BJ (cell line): ENCODE results near the gene C10orf53. TPM values are rescaled to one million over a fixed set of nuclear protein-coding genes. Genes with fewer than 3 reads are reported as not detected.
A peak's percentile ranks its signal among the peaks of the same experiment; 100 is the strongest.

Source experiments
- CTCF ChIA-PET: fragments of 350-600 bp; formaldehyde crosslinking; extraction: SDS; loops from one replicate; lab custom pipeline; 2021; ENCODE audit warnings: antibody characterized with exemption, inconsistent platforms; lab: Yijun Ruan, JAX
- POLR2A ChIA-PET: fragments of 300-600 bp; sonication (Branson Sonifier 250); formaldehyde crosslinking; extraction: SDS; loops from one replicate; lab custom pipeline; 2021; ENCODE audit warnings: antibody characterized with exemption; lab: Charles Lee
- DNase-seq: peaks from one replicate; pipeline ENCODE4 v3.0.0-alpha.2; 2011; ENCODE audit warnings: low read depth
- H3K27me3 ChIP-seq: 2 replicates; pipeline ENCODE4 v1.6.0; 2011; ENCODE audit warnings: low read length; ENCODE audit not compliant: control insufficient read depth, insufficient read depth
- H3K36me3 ChIP-seq: 2 replicates; pipeline ENCODE4 v1.5.1; 2011; ENCODE audit warnings: low read length; ENCODE audit not compliant: control insufficient read depth, insufficient read depth
- H3K4me3 ChIP-seq: 2 replicates; pipeline ENCODE4 v1.5.1; 2011; ENCODE audit warnings: low read depth, mild to moderate bottlenecking, control low read depth, low read length
- polyA minus RNA-seq: library from RNA; depleted of rRNA, polyadenylated mRNA; stranded (reverse); fragments of >200 nt; gene quantifications from 2 replicates; pipeline ENCODE4 v1.2.3, GENCODE V29; 2011; rRNA and poly(A)+ RNA removed
- polyA plus RNA-seq: library from polyadenylated mRNA; depleted of rRNA; stranded (reverse); fragments of >200 nt; gene quantifications from 2 replicates; pipeline ENCODE4 v1.2.3, GENCODE V29; 2011; rRNA removed
- TF ChIP-seq, protein P1 (sequence below): IDR thresholded peaks from 2 replicates; pipeline ENCODE4 v1.5.1; 2011; ENCODE audit warnings: low read depth, mild to moderate bottlenecking, control low read depth, inconsistent platforms, low read length, moderate library complexity; ENCODE audit not compliant: insufficient read depth

C10orf53 gene, protein sequence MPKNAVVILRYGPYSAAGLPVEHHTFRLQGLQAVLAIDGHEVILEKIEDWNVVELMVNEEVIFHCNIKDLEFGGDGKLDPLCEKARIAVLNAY
- not detected in 2 replicates for polyA plus RNA-seq
- polyA minus RNA-seq, result not detected in 2 replicates

DNA sequence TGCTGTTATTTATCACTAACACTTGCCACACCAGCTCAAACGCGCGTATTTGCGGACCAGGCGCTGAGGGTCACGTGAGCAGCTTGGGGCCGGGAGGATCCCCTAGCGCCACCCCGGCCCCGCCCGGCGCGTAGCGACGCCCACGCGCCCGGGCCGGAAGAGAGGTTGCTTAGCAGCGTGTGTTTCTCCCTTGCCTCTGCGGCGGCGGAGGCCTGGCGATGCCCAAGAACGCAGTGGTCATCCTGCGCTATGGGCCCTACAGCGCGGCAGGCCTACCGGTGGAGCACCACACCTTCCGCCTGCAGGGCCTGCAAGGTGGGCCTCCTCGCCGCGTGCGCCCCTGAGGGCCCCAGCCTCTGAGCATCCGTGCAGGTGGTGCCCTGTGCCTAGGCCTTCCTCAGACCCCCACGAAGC lies at the start of gene C10orf53:
Gene C10orf53 (plus strand): TSS at position 172 of the 414 bp plus-strand sequence. CDS start 47 bp downstream, at position 219.
- TF ChIP-seq, protein P1, sequence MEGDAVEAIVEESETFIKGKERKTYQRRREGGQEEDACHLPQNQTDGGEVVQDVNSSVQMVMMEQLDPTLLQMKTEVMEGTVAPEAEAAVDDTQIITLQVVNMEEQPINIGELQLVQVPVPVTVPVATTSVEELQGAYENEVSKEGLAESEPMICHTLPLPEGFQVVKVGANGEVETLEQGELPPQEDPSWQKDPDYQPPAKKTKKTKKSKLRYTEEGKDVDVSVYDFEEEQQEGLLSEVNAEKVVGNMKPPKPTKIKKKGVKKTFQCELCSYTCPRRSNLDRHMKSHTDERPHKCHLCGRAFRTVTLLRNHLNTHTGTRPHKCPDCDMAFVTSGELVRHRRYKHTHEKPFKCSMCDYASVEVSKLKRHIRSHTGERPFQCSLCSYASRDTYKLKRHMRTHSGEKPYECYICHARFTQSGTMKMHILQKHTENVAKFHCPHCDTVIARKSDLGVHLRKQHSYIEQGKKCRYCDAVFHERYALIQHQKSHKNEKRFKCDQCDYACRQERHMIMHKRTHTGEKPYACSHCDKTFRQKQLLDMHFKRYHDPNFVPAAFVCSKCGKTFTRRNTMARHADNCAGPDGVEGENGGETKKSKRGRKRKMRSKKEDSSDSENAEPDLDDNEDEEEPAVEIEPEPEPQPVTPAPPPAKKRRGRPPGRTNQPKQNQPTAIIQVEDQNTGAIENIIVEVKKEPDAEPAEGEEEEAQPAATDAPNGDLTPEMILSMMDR, result no peak
- no peak for DNase-seq
- CTCF ChIA-PET, result no interaction called here
- H3K36me3 ChIP-seq, result no peaks in the 10 kb centered on the region
- POLR2A ChIA-PET, result no interaction called here
- peaks cover 2% of the 10 kb centered on the region; the same call in 1 of the 2 replicates for H3K27me3 ChIP-seq
- H3K4me3 ChIP-seq, result 0 out of 2 replicates have a peak within 1 kb of the TSS, but pooled peaks have one; percentile 7

DNA sequence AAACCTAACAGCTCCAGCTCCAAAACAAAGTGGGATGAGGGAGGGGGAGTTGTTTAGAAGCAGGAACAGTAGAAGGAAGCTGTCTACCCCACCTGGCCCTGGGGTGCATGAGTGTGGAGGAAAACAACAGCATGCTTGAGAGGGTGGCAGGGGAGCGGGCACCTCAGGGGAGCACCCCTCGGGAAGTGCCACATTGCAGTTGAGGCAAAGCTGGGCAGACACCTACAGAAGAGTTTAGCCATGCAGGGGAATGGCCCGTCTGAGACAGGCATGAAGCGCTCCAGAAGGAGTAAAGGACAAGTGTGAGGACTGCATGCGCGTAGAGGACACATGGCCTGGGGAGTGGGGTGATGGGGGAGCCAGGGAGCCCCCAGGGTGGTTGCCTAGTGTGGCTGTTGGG lies 47.5 kb upstream of the C10orf53 start:
- TF ChIP-seq, protein P1, result no peak
- peaks cover 7% of the 10 kb centered on the region for H3K27me3 ChIP-seq

DNA sequence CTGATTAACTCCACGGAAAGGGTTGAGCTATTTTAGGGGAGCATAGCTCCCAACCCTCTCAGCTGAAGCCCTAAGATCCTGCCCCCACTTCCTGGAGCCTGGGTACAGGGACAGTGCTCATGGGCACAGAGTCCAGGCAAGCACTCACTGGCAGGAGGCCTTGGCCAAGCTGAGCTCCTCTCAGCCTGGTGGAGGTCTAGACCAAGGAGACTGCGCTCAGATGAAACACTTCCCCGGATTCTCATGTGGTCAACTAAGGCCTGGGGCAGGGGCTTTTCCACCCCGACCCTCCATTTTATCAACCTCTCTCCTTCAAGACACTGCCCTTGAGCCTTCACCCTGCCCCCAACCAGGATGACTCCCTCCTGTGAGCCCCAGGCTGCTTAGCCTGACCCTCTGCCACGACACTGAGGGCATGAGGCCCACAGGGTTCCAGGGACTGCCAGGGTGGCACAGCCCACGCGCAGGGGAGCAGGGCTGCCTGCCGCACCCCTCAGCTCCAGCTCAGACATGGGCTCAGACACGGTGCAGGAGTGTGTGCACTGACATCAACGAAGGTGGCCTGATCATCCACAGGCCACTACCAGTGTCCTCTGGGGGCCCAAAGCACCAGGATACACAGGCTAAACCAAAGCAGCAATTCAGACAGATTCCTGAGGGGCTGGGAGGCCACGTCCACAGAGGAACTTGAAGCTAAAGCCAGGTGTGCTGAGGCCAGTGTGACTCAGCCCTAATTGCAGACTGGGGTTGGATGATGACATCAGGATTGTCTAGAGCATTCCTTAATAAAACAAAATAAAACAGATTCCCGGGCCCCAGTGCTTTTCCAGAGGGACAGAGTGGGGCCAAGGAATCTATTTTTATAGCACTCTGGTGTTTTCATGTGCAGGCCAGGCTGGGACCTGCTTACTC lies 46.8 kb upstream of the C10orf53 start:
- DNase-seq, result no peak
- ChIA-PET POLR2A (no interaction called here), CTCF (no interaction called here)
- Histone ChIP-seq H3K27me3 (peaks cover 7% of the 10 kb centered on the region), H3K4me3 (no peak overlapping the region), H3K36me3 (no peaks in the 10 kb centered on the region)
- TF ChIP-seq, protein P1, result no peak

More for the DNA sequence above, 47.5 kb upstream of the C10orf53 start:
- no peaks in the 10 kb centered on the region for H3K36me3 ChIP-seq
- ChIA-PET CTCF (no interaction called here), POLR2A (no interaction called here)
- no peak overlapping the region for H3K4me3 ChIP-seq
- no peak for DNase-seq

DNA sequence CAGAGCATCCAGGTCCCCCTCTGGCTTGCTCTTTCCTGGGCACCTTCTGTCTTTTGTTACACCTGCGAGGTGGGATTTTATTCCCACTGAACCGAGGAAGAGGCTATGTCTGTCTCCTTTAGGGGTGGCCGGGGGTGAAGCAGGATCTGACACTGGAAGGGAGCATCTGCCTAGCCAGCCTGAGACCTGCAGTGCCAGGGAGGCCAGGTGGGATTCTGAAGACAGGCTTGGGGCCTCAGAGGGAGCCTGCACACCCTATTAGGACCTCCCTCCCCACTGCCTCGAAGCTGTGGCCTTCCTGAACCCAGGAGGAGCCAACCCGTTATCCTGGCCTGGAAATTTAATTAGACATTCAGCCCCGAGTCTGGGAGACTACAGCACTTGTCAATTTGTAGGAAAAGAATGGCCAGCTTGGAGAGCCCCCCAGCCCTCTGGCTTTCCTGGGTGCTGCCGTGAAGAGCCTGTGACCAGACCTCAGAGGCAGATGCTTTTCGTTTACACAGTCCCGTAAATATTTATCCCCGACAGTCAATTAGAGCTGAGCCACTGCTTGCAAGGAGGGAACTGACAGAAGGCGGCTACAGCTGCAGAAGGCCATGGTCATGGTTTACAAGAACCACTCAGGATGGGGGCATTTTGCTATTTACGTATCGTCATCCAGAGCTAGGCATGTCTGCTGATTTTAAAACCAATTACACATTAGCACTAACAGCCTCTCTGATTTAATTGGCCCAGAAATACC lies 46.0 kb upstream of the C10orf53 start:
- CTCF ChIA-PET, result no interaction called here
- POLR2A ChIA-PET, result no interaction called here
- H3K27me3 ChIP-seq, result peaks cover 7% of the 10 kb centered on the region
- TF ChIP-seq, protein P1, result no peak
- DNase-seq, result no peak
- H3K4me3 ChIP-seq, result no peak overlapping the region
- no peaks in the 10 kb centered on the region for H3K36me3 ChIP-seq

DNA sequence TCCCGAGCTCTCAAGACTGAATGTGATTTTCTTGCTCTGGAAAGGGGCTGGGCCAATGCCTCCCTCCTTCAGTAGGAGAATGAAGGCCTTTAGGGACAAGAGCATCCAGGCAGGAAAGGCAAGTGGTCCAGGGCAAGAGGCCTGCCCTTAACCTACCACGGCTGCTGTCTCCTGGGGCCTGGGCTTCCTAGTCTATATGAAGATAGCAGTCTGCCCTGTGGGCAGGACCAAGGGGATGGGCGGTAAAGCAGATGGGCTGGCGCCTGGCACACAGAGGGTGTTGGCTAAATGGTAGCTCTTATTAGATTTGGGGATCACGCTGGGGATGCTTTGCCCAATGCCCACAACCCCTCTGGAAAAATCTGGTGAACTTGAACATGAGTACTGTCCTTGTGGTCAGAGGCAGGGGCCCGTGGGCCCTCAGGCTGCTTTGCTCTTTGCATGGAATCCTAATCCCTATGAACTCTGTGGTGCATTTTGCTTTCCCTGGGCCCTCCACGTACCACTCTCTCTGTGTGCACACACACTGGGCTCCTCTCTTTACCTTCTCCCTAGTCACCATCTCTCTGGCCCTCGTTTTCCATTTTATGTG lies 45.3 kb upstream of the C10orf53 start:
- TF ChIP-seq, protein P1, result no peak
- POLR2A ChIA-PET, result no interaction called here
- CTCF ChIA-PET, result no interaction called here
- no peak for DNase-seq
- H3K36me3 ChIP-seq, result no peaks in the 10 kb centered on the region
- no peak overlapping the region for H3K4me3 ChIP-seq
- H3K27me3 ChIP-seq, result peaks cover 7% of the 10 kb centered on the region
